ENCODE results near the gene UTP3.
"Not testable (repeated sequence)": the region's sequence is repeated elsewhere in the genome, so short reads cannot be mapped to it uniquely, and the experiment has no call there.

Gene UTP3

DNA sequence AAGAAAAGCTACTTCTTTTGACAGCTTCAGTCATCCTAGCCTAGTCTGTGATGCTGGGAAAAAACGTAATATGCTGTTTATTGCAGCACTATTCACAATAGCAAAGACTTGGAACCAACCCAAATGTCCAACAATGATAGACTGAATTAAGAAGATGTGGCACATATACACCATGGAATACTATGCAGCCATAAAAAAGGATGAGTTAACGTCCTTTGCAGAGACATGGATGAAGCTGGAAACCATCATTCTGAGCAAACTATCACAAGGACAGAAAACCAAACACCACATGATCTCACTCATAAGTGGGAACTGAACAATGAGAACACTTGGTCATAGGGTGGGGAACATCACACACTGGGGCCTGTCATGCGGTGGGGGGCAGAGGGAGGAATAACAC, 6.2 kb upstream of the UTP3 start:
- DNase-seq (ENCODE audit: low spot score); FAIRE-seq: not testable (repeated sequence)

GRCh38 chr4:70687392-70687791, 940 bp upstream of the UTP3 start:
- DNase-seq (ENCODE audit: low spot score) (no peak), FAIRE-seq (no peak)

GRCh38 chr4:70688795-70689231, 481 bp downstream of the UTP3 start:
- peak; percentile 42 for FAIRE-seq
- DNase-seq (ENCODE audit: low spot score): no peak

- FAIRE-seq: no peak
- DNase-seq (ENCODE audit: low spot score): no peak
Observed at GRCh38 chr4:70691661-70692060, 3.3 kb downstream of the UTP3 start.

GRCh38 chr4:70694633-70695032, 6.3 kb downstream of the UTP3 start:
- FAIRE-seq; DNase-seq (ENCODE audit: low spot score): not testable (repeated sequence)

DNA sequence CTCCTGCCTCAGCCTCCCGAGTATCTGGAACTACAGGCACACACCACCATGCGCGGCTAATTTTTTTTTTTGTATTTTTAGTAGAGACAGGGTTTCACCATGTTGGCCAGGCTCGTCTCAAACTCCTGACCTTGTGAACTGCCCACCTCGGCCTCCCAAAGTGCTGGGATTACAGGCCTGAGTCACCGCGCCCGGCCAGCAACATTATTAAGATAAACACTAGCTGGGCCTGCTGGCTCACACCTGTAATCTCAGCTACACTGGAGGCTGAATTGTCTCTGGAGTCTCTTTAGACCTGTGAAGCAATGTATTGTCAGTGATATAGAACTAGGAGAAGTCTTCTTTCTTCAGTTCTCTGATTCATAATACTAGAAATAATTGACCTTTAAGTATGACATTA, 10.1 kb downstream of the UTP3 start:
- not testable (repeated sequence) for DNase-seq (ENCODE audit: low spot score); FAIRE-seq

DNA sequence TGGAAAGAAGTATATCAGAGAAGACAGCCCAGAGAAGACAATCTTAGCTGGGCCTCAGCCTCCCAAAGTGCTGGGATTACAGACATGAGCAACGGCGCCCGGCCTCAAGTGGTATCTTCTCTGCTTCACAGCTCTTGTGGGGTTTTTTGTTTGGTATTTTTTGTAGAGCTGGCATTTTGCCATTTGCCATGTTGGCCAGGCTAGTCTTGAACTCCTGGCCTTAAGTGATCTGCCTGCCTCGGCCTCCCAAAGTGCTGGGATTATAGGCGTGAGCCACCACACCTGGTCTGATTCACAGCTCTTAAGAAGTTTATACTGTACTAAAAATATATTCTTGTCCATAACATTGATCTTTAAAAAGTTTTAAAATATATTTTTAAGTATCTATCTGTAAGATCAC, 12.4 kb downstream of the UTP3 start:
- DNase-seq (ENCODE audit: low spot score): no peak
- no peak for FAIRE-seq

DNA sequence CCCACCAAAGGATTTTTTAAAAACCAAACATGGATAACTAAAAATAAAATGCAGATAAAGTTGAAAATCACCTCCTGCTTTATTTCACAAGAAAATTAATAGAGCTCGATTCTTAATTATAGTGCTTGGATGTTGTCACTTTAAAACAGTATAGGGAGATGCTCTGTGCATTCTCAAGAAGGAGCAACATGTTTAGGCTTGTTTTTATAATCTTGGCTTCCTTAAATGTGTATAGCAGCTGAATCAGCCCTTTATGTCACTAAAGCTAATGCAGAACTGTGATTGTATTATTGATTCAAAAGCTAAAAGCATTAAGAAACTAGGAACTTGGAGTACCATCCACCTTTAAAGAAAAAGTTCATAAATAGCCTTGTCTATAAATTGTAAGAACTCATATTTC, 12.9 kb downstream of the UTP3 start:
- FAIRE-seq (no peak), DNase-seq (ENCODE audit: low spot score) (no peak)

GRCh38 chr4:70702592-70702991, 14.3 kb downstream of the UTP3 start:
- FAIRE-seq: not testable (repeated sequence)

DNA sequence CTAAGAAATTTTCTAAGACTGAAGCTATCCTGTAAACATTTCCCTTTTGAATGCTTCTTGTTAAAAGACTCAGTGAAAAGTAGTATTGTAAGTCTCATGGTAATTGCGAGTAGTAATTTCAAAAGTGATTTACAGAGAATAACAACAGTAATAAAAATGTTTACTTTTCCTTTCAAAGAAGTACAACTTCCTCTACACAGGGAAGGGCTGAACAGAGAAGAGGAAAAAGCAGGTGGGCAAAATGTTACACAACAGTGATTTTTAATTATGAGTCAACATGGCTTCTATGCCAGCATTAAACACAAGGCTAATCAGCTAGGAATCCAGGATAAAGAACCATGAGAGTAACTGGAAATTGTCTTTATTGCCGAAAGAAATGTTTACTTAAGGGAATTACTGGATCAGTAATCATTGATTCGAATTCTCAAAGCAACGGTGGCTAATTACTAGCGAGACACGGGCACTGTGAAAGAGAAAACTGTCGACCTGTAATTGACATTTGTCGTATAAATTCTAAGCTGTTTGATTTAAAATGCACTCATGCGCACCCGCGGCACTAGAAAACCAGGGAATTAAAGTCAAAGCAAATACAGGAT, 15.4 kb downstream of the UTP3 start:
- FAIRE-seq: no peak
- DNase-seq (ENCODE audit: low spot score): no peak

More at GRCh38 chr4:70702592-70702991, 14.3 kb downstream of the UTP3 start:
- DNase-seq (ENCODE audit: low spot score): not testable (repeated sequence)

DNA sequence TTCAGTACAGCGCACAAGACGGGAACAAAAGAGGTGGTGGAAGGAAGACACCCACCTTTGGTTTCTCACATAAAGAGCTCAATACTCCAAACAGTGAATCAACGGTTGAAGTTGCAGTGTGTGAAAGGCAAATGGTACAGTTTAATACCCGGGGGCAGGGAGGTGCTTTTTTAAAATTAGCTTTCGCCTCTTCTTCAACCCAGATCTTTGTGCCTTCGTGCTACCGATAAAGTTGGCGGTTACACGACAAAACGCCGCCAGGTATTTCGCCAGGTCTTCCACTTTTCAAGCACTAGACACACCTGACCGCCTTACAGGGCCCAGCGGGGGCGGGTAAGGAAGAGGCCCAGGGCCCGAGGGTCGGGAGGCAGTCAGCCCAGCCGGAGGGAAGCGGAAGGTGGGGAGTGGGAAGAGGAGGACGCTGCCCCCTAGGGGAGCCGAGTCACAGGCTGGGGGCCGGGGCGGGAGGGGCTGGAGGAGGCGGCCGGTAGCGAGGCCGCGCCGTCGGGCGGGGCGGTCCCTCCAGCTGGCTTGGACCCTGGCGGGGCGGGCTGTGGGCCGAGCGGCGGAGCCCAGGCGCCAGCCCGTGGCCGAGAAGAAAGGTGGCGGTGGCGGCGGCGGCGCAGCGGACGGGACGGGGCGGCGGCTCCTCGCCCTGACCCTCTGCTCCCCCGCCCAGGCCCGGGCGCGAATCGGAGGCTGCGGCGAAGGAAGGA, 16.0 kb downstream of the UTP3 start:
- FAIRE-seq: peak; percentile 79
- peak; percentile 94 for DNase-seq (ENCODE audit: low spot score)

DNA sequence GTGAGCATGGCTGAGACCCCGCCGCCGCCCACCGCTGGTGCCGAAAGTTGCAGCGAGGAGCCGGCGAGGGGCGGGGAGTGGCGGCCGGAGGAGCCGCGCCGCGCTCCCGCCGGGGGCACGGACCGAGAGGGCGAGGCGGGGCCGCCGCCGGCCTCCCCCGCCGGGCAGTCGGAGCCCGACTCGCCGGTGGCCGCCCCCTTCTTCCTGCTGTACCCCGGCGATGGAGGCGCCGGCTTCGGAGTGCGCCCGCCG, 16.5 kb downstream of the UTP3 start:
- FAIRE-seq: no peak
- DNase-seq (ENCODE audit: low spot score): no peak

GRCh38 chr4:70705183-70706043, 17.1 kb downstream of the UTP3 start:
- DNase-seq (ENCODE audit: low spot score) (peak; percentile 87), FAIRE-seq (no peak)

DNA sequence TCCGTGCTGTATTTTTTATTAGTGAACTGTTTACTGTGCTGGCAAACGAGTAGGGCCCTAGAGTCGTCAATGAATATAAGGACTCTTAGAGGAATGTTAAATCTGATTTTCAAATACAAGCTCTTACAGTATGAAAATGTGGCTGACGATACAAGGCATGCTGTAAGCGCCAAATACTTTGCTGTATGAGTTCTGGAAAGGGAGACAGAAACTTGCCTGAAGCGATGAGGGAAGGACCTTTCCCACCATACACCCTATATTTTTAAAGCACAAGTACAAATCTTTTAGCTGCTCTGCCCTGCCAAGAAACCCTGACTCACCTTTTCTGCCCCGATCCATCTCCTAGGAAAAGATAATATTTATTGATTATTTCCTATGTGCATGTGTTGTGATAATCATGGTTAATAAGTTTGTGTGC, 17.7 kb downstream of the UTP3 start:
- DNase-seq (ENCODE audit: low spot score) (no peak), FAIRE-seq (no peak)

DNA sequence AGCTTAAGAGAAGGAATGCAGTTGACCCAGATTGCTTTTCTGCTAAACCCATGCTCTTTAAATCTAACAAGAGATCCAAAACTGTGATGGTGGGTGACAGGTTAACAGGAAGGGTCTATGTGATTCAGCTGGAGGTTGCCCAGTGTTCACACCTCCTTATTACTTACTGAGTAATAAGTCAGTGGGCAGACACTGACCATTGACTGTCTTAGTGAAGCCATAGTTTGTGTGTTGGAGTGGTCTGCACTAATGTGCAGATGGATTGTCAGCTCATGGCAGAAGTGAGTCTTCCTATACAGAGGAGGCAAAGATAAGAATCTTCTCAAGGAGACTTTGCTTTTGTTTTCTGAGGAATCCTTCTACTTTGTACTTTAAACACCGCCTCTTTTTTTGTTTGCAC, 18.2 kb downstream of the UTP3 start:
- FAIRE-seq (no peak), DNase-seq (ENCODE audit: low spot score) (no peak)

- no peak for FAIRE-seq
Observed at GRCh38 chr4:70709611-70710205, 21.4 kb downstream of the UTP3 start.

GRCh38 chr4:70711599-70711998, 23.3 kb downstream of the UTP3 start:
- DNase-seq (ENCODE audit: low spot score) (no peak), FAIRE-seq (no peak)

More at GRCh38 chr4:70709611-70710205, 21.4 kb downstream of the UTP3 start:
- DNase-seq (ENCODE audit: low spot score): no peak

GRCh38 chr4:70712150-70712549, 23.8 kb downstream of the UTP3 start:
- no peak for DNase-seq (ENCODE audit: low spot score)
- no peak for FAIRE-seq

- no peak for FAIRE-seq
- DNase-seq (ENCODE audit: low spot score): no peak
Observed at GRCh38 chr4:70712604-70713452, 24.5 kb downstream of the UTP3 start.

- DNase-seq (ENCODE audit: low spot score): no peak
Observed at GRCh38 chr4:70713453-70714078, 25.2 kb downstream of the UTP3 start.

More at GRCh38 chr4:70713453-70714078, 25.2 kb downstream of the UTP3 start:
- no peak for FAIRE-seq

Measured in urothelium cell line (cell line).